Endothelial cell of hepatic sinusoid (primary cell): ENCODE data around the gene PARM1.
"Not testable (repeated sequence)": the region's sequence is repeated elsewhere in the genome, so short reads cannot be mapped to it uniquely, and the experiment has no call there.

Source experiments
- in situ Hi-C: cut with HindIII; loops from 2 replicates; pipeline ENCODE4 v1.10.0; 2017; ENCODE audit warnings: low sequenced_read_pairs

Gene PARM1

DNA sequence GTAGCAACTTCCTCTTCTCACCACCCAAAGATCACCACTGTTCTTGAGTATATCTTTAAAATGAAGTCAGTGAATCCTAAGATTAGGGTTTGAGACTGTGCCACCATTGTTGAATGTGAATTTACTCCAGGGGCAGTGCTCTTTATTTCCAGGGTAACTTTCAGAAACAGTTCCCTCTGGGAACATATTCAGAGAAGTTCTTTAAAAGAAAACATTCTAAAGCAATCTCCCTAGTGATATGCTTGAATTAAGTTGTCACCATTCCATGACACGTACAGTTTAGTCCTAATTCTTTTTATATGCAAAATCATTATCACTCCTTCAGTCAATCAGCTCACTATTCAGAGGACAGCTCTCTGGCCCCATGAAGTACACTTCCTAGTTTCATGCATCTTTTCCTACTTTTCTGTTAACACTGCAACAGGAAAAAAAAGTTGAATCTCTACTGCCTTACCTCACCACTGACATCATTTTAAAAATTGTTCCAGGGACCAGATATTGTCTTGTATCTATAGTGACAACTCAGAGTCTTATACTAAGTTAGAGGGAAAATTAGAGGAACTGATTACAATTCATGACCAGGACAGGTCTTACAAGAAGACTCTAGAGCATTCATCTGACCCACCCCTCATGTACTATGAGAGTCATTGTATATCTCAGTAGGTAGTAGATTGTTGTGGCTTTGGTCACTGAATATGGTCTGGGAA lies 49.8 kb downstream of the PARM1 start:
- in situ Hi-C loops: no loop called here

DNA sequence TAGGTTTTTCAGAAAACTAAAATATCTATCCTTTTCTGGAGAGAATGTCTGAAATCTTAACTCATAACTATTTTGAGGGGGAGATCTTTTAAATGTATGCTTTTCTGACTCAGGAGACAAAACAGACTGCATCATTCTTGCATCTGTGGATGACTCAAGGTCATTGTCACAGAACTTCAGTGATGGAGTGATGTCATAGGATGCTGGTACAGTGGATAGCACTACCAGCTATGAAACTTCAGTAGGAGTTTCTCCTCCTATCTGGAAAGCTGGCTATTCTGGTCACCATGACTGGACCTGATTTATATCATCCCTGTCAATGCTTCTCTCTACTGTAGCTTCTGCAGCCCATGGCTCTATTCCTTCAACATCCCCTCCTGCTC lies 50.3 kb downstream of the PARM1 start:
- in situ Hi-C loops: no loop called here

- in situ Hi-C loops: no loop called here
Observed at GRCh38 chr4:74990276-74990875, 57.5 kb downstream of the PARM1 start.

DNA sequence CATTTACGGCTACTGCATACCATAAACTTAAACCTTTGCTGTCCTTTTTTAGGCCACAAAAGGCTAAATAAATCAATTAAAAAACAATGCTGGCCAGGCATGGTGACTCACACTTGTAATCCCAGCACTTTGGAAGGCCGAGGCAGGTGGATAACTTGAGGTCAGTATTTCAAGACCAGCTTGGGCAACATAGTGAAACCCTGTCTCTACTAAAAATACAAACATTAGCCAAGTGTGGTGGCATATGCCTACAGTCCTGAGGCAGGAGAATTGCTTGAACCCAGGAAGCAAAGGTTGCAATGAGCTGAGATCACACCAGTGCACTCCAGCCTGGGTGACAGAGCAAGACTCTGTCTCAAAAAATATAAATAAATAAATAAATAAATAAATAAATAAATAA lies 61.5 kb downstream of the PARM1 start:
- in situ Hi-C loops: not testable (repeated sequence)

DNA sequence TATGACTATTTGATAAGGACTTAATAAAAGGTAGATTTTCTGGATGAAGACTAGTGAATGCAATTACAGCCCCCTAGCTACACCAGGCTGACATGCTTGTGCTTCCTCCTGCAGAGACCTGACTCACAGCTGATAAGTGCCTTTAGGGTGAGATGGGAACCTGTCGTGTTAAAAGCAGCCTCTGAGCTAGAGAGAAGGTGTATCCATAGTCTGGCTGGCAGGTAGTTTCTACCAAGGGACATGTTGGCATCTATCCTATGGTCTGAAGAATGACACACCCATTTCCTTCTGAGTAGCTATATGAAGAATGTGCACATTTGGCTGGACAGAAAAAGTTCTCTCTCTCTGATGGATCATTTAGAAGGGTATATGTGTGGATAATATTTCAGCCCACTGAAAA lies 64.1 kb downstream of the PARM1 start:
- in situ Hi-C loops: no loop called here

GRCh38 chr4:74997948-74998729 lies 65.2 kb downstream of the PARM1 start:
- in situ Hi-C loops: no loop called here

DNA sequence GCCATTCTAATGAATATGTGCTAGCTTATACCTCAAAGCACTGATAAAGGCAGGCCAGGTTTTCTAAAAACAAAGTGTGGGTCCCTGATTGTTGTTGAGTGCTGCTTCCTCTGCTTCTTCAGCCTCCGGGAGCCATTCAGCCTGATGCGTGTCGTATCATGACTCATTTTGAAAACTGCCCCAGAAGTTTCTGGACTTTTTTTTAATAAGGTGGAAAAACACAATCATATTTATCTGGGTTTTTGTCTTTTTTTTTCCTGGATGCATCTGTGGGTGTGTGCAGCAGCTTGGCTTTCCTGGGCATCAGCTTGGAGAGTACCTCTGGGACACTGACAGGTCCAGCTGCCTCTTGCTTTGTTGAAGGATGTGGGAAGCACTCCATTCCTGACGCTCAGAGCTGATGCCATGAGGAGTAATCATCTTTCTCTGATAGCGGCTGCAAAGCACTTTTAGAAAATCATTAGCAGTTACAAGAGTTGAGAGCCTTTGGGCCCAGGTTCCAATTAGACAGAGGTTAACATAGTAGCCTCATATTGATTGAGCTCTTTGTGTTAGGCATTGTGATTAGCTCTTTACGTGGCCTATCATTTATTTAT lies 66.9 kb downstream of the PARM1 start:
- in situ Hi-C loops: no loop called here

- in situ Hi-C loops: no loop called here
Observed at GRCh38 chr4:75001871-75002270, 69.0 kb downstream of the PARM1 start.

GRCh38 chr4:75002381-75002780 lies 69.5 kb downstream of the PARM1 start:
- in situ Hi-C loops: no loop called here

DNA sequence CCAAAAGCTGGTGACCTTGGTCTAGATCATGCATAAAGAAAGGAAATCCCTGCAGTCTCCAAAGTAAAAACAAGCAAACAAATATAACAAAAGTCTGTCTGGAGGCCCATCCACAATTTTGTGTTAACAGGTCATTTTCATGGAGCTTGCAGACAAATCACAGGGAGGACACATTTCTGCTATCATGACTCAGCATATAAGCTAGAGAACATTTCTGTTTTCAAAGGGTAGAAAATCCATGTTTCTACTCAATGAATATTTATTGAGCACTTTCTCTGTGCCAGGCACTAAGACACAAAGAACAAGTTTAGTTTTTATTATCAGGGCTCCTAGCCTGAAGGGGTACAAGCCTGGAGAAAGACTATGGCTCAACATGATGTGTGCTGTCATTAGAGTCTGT lies 71.1 kb downstream of the PARM1 start:
- in situ Hi-C loops: no loop called here

DNA sequence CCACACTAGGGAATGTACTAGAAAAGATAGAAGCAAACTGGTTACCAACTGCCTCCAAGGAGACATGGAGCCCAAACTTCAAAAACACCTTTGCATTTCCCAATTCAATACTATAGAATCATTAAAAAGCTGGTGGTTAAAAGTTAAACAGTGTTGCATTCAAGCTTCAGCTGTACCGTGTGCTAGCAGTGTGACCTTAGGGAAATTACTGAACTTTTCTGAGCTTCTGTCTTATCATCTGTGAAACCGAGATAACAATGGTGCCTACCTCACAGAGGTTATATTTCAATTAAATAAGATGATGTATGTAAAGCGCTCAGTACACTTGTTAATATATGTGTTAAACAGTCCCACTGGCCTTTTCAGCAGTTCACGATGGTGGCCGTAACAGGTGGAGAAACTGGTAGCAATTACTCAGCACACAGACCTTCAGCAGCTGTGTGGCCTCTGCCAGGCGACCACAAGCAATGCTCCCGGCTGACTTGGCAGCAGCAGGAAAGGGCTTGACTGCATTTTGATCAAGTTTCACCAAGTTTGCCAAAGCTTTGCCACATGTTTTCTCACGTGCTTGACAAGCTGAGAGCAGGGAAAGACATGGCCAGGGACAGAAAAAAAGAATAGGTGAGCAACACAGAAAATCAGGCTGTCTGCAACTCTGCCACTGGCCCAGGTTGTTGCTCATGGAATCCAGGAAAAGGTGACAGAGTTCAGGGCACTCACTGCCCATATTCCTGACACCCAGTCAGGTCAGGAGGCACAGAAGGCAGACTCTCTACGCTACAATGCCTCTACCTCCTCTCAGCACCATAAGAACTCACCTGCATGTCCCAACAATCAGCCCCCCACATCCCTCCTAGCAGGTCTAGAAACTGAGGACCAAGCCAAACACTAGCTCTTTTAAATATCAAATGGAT lies 72.1 kb downstream of the PARM1 start:
- in situ Hi-C loops: no loop called here

GRCh38 chr4:75005727-75006126 lies 72.8 kb downstream of the PARM1 start:
- in situ Hi-C loops: no loop called here

GRCh38 chr4:75007891-75008290 lies 75.0 kb downstream of the PARM1 start:
- in situ Hi-C loops: no loop called here

GRCh38 chr4:75009138-75009537 lies 76.2 kb downstream of the PARM1 start:
- in situ Hi-C loops: no loop called here

DNA sequence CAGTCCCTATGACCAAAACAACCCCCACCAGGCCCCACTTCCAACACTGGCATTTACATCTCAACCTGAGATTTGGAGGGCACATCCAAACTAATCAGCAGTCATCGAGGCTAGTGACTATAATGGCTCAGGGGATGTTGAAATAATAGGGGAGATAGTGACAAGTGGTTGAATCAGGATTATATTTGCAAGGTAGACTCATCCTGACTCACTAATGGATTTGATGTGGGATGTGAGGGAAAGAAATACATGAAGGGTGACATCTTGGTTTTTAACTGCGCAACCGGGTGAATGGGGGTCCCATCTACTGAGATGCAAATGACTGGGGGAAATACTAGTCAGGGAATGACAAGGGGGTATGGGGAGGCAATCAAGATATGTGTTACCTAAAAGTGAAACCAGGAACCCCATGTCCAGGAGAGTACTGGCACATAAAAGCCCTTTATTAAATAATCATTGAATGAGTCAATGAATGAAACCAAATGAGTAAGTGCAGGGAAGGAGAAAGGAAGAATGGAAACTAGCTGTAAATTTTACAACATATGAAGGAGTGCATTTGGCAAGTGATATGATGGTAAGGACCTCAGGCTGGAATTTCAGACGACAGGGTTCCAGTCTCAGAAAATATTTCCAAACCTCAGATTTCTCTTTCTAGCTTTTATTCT lies 78.3 kb downstream of the PARM1 start:
- in situ Hi-C loops: no loop called here

DNA sequence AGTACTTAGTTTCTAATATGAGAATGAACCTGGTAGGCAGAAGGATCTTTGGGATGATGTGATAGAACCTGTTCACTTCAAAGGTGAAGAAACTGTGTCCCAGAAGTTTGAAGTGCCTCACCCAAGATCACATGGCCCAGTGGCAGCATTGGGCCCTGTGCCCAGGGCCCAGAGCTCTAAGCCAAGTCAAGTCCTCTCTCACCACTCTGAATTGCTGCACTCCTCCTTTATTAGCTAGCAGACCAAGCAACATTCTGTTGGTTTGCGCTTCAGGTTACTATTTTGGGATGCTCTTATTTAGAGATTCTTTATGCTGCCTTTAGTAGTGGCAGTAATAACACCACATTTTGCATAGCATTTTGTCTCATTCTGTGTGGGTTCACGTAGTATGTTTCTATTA lies 82.7 kb downstream of the PARM1 start:
- in situ Hi-C loops: no loop called here

GRCh38 chr4:75016472-75016871 lies 83.6 kb downstream of the PARM1 start:
- in situ Hi-C loops: no loop called here

- in situ Hi-C loops: no loop called here
Observed at GRCh38 chr4:75018811-75019479, 86.0 kb downstream of the PARM1 start.

- in situ Hi-C loops: no loop called here
Observed at GRCh38 chr4:75025431-75025830, 92.5 kb downstream of the PARM1 start.
